Panc1 (cell line): ENCODE results near the gene RIMS1.

Experiments used
- TCF7L2 ChIP-seq: IDR thresholded peaks from 2 replicates; pipeline ENCODE4 v1.6.1; 2011; ENCODE audit warnings: mild to moderate bottlenecking, low read depth, low read length, inconsistent platforms
- TF ChIP-seq, protein P1 (sequence below): fragments of 450-650 bp; IDR thresholded peaks from 2 replicates; pipeline ENCODE4 v1.5.1; 2017; ENCODE audit warnings: mild to moderate bottlenecking

DNA sequence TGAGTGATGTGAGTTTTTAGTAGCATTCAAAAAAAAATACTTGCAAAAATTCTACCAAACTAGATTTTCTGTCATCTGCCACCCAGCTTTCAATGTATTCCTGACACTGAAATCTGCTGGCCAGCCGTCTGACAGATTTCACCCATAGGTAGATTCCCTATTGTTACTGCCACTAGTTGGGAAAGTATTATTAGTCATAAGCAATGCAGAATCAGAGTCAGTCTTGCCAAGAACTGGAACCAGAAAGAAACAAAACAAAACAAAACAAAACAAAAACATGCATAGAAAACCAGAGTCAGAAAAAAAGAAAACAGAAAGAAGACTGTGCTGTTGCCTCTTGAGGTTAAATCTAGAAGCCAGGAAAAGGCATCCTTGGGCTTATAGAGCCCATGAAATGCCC lies 442.4 kb downstream of the RIMS1 start:
- TF ChIP-seq, protein P1, sequence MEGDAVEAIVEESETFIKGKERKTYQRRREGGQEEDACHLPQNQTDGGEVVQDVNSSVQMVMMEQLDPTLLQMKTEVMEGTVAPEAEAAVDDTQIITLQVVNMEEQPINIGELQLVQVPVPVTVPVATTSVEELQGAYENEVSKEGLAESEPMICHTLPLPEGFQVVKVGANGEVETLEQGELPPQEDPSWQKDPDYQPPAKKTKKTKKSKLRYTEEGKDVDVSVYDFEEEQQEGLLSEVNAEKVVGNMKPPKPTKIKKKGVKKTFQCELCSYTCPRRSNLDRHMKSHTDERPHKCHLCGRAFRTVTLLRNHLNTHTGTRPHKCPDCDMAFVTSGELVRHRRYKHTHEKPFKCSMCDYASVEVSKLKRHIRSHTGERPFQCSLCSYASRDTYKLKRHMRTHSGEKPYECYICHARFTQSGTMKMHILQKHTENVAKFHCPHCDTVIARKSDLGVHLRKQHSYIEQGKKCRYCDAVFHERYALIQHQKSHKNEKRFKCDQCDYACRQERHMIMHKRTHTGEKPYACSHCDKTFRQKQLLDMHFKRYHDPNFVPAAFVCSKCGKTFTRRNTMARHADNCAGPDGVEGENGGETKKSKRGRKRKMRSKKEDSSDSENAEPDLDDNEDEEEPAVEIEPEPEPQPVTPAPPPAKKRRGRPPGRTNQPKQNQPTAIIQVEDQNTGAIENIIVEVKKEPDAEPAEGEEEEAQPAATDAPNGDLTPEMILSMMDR = no peak
- no peak for TF ChIP-seq TCF7L2
